Activated CD4-positive, alpha-beta T cell treated with anti-CD3 and anti-CD28 coated beads for 48 hours (primary cell): ENCODE measurements around the gene OR2S2.
A peak's percentile ranks its signal among the peaks of the same experiment; 100 is the strongest.
"Not testable (repeated sequence)": the region's sequence is repeated elsewhere in the genome, so short reads cannot be mapped to it uniquely, and the experiment has no call there.

Source experiments
- DNase-seq: peaks from one replicate; pipeline ENCODE4 v3.0.0-alpha.2; 2020

The OR2S2 gene, protein sequence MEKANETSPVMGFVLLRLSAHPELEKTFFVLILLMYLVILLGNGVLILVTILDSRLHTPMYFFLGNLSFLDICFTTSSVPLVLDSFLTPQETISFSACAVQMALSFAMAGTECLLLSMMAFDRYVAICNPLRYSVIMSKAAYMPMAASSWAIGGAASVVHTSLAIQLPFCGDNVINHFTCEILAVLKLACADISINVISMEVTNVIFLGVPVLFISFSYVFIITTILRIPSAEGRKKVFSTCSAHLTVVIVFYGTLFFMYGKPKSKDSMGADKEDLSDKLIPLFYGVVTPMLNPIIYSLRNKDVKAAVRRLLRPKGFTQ

DNA sequence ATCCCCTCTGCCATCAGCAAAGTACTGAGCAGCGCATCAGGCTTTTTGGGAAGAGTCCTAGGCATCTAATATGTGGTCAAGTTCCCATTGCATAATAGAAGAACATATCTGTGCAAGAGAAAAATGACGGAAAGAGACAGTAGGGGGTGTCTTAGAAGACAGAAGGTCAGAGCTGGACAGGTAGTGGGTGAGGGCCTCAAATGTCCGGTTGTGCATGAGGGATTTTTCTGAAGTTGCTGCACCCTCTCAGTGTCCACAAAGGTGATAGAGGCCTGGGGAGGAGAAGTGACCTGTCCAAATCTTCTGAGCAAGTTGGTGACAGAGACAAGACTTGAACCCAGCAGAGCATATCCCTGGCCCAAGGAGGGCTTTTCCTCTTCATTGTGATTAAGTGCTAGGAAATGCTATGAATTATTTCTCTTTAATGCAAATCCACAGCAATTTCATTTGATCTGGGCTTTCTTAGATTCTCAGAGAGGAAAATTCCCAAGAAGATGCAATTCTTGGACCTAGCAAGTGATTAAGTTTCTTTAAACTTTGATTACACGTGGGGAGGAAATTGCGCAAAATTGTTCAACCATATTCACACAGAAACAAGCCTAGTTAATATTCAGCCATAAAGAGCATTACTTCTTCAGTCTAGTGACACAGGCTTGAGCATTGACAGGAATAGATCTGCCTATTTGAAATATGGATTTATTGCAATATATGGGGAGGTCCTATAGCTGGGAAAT, at the start of gene OR2S2:
OR2S2 (minus strand) TSS at position 51 of the 734 bp plus-strand sequence. CDS start 56 bp downstream, outside the sequence.
- no peak for DNase-seq

DNA sequence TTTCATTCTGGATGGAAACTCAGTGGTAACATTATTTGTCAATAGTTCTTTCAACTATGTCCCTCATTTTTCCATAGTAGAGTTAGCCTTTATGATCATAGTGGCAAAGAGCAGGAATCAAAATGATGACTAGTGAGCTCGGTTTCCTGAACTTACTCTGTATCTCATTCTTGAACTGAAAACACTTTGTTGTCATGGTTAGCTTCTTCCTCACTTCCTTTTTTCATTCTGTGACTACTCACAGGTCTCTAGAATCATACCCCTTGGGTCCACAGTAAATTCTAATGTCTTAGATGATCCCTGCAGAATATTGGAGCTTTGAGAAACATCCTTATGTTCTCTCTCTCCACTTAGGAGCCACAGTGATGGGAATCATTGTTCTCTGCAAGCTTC, 49.4 kb upstream of the OR2S2 start:
- no peak for DNase-seq

DNA sequence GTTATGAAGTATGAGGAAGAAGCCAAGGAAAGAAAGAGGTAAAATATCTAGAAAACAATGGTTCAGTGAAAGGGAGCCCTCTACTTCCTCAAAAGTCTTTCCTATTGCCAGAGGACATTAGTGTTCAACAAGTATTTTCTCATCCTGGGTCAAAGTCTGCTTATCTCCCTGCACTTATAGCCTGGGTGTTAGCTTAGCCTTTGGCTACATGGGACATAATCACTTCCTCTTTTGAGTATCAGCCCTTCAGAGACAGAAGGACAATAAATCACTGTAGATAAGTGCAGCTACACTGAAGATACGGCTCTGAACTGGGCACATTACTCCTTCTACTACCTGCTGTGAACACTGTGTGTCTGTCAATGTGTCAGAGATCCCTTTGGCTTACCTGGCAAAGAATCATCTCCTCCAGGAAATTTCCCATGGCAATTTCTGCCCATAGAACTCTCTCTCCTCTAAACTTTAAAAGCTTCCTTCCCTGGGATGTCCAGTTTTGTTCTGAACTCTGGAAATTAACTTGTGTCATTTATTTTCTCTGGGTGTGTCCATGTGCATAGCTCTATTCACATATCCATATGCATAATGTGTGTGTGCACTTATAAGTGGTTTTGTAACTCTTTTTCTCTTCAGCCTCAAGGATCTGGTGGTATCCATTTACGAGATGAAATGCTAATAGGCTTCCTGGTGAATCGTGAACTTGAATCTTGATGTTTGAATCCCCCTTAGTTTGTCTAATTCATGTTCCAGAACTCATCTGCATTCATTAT, 48.8 kb upstream of the OR2S2 start:
- no peak for DNase-seq

DNA sequence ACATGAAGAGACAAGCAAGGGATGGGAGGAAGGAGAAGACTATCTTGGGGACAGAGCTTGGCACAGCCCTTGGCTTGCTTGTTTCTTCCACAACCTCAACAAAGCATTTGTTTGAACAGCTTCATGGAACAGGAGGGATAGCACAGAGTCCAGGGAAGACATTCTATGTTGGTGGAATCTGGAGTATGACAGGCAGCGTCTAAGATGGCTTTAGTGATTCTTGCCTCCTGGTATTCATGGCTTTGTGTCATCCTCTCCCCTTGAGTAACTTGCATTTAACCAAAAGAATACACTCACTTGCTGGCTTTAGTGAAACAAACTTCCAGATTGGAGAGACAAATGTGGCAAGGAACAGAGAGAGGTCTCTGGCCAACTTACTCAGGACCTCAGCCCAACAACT, 47.9 kb upstream of the OR2S2 start:
- no peak for DNase-seq

DNA sequence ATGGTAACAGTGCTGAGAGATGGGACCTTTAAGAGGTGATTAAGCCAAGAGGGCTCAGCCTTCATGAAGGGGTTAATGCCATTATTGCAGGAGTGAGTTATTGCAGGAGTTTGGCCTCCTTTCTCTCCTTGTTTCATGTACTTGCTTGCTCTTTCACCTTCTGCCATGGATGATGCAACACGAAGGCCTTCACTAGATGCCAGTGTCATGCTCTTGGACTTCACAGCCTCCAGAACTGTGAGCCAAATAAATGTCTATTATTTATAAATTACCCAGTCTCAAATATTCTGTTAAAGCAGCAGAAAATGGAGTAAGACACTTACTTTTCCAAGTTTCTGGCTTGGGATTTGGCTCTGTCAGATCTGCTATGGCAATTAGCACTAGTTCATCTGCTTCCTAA, 40.4 kb upstream of the OR2S2 start:
- DNase-seq = no peak

DNA sequence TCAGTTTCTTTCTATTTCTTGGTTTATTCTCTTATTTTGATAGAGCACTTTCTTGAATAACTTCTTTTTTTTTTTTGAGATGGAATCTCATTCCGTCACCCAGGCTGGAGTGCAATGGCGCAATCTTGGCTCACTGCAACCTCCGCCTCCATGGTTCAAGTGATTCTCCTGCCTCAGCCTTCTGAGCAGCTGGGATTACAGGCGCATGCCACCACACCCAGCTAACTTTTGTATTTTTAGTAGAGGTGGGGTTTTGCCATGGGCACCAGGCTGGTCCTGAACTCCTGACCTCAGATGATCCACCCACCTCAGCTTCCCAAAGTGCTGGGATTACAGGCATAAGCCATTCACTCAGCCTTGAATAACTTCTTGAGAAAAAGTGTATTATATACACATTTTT, 39.1 kb upstream of the OR2S2 start:
- DNase-seq = not testable (repeated sequence)

DNA sequence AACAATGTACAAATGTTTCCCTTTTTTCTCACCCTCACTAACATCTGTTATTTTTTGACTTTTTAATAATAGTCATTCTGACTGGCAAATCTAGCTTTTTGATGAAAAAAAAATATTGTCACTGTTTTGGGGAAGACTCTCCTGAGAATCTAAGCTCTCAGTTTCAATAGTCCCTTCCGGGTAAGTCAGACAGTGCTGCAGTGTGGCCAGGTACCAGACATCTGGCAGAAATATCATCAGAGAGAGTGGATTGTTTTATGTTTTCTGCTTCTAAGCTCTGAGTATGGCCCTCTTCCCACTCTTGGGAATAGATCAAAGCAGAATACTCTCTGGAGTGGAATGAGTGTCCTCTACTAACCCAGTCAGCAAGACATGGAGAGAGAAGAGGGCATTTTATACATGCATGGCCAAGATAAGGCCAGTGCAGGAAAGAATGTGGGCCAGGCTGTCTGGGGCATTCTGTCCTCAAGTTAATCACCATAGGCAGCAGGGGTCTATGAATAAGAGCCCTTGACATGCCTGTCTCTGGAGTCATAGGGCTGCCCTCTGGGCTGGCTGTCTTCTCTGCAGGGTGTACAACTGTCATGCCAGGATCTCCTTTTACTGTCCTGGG, 38.5 kb upstream of the OR2S2 start:
- no peak for DNase-seq

DNA sequence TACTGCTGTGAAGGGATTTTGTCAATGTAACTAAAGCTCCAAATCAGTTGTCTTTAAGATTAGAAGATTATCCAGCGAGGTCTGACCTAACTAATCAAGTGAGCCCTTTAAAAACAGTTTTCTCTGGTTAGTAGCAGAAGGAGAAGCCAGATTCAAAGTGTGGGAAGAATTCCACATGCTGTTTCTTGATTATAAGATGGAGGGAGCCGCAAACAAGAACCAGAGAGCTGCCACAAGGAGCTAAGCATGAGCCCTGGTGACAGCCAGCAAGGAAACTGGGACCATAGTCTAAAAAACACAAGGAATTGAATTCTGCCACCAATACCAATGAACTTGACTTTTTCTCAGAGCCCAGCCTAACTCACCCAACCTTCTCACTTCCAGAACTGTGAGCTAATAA, 37.0 kb upstream of the OR2S2 start:
- no peak for DNase-seq

DNA sequence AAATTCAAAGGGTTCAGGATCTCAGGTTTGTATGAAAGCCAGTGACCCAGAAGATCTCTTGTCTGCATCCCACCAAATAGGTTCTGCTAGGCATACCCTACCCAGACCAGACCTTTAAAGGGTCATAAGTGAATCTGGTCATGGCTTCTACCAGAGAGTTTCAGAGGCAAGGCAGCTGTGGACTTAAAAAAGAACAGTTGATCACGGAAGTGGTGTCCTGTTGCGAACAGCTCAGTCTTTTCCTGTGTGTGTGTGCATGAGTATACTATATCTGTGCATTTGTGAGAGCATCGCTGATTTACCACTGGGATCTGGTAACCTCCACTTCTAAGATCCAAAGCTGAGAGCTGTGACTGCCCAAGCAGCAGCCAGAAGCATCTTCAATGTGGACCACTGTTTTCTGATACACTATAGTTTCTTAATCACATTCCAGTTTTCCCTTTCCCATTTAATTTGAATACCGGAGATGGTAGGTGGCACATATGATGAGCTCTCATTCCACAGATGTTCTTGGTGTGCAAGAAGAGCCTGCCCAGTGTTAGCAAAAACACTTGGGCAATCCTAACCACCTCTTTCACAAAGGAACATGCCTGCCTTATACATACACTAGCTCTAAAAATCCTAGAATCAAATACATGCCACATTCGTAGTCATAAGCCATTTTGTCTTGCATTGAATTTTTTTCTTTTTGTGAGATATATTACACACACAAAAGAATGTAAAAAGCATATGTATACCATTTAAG, 36.2 kb upstream of the OR2S2 start:
- no peak for DNase-seq

DNA sequence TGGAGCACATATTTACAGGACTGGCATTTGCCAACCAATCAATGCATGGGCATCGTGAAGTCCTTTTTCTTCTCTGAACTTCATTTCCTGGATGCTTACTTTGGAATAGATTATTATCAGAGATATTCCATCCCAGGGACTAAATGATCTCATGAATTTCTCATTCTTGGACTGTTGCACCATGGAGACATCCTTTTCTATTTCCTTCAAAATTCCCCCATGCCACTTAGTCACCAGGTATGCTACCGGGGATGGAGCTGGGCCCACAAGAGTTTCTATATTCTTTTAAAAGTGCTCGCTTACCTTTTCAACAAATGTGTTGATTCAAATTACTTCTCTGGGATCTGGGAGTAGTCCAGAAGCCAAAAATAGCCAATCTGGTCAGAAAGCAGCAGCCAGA, 35.2 kb upstream of the OR2S2 start:
- not testable (repeated sequence) for DNase-seq

DNA sequence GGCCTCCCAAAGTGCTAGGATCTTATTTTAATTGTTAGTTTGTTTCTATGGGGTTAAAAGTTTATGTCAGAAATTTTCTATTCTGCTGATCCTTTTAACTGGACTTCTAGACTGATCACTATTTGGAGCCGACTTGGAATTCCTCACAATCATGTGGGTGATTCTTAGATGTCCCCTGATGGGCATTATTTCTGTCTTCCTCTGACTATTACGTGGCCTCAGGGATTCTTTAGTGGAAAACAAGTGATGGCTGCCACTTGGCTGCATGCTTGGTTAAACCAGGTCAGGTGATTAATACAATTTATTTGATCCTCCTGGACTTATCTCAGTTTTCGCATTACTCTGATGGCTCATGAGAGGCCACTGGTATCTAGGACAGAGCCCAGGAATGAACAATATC, 32.2 kb upstream of the OR2S2 start:
- no peak for DNase-seq

DNA sequence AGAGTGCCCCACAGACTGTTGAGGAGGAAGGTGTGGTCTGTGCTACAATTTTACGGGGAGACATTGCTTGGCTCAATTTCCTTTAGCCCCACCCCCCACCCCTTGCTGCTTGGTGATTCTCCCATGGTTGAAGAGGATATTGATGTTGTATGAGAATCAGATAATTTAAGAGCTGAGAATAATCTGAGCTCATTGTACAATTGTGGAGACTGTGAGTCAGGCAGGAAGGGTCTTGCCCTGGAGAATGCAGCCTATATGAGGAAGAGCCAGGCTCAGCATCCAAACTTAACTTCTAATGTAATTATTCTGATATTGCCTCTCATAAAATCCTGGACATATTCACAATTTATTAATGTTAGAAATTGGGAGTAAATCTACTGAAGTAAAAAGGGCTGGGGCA, 26.1 kb upstream of the OR2S2 start:
- DNase-seq = no peak

DNA sequence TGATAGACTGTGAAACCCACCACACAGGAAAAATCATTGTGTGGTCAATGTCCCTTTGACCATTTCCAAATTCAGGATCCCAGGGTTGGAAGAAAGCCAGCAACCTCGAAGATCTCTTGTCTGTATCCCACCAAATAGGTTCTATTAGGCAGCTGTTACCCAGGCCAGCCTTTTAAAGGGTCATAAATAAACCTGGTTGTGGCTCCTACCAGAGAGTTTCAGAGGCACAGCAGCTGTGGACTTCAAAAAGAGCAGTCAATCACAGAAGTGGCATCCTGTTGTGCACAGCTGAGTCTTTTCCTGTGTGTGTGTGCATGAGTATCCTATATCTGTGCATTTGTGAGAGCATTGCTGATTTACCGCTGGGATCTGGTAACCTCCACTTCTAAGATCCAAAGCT, 23.7 kb upstream of the OR2S2 start:
- DNase-seq = no peak

DNA sequence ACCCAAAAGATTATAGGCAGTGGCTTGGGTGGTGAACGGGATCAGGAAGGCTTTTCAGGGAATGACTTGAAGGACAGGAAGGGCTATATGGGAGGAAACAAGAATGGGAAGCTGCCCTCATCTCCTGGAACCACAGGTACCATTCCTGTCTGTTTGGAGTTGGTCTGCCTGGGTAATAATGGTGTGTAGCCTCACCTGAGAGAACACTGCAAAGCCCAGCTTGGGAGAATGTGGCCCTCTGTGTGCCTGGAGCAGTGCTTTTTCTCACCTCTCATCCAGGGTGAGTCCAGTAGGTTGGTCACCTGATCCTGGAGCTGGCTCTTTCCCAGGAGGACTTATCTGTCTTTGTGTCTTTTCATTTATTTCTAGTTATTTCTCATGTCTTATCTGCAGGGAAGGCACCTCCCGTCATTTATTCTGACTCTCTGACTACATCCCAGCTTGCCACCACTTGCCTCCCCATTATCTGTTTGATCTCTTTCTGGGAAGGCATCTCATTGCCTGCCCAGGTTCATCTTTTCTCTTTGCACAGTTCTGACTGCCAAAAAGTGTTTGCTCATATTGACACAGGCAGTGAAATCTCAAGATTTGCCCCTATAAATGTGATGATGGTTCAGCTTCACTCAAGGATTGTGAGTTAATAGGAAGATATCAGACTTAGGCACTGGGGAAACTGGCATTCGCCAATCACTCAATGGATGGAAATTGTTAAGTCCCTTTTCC, 22.5 kb upstream of the OR2S2 start:
- DNase-seq = no peak

DNA sequence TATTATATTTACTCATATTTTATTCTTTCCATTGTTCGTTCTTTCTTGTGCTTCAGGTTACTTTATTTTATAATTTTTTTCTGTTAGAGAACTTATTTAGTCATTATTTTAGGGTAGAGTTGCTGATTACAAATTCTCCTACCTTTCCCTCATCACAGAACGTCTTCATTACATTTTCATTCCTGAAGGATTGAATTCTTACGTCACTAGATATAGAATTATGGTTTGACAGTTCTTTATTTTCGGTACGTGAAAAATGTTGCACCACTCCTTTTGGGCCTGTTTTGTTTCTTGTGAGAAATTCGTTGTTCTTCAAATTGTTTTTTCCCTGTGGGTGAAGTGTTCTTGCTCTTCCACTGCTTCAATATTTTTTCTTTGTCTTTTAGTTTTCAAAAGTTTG, 20.8 kb upstream of the OR2S2 start:
- DNase-seq = no peak

DNA sequence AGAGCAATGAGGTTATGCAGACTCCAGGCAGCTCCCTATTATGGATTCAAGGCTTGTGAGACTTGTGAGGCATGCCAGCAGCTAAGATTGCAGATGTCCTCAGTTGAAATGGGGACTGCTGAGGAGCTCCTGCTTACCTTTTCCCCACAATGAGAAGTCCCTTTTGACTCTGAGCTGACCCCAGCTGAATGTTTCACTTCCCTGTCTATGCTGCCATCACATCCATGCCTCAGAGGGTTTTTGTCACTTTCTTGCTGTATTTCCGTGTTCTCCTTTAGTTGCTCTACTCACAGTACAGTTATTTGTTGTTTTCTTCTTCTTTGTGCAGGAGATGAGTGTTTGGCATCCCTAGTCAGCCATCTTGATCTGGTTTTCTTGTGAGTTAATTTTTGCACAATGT, 18.8 kb upstream of the OR2S2 start:
- DNase-seq = no peak

DNA sequence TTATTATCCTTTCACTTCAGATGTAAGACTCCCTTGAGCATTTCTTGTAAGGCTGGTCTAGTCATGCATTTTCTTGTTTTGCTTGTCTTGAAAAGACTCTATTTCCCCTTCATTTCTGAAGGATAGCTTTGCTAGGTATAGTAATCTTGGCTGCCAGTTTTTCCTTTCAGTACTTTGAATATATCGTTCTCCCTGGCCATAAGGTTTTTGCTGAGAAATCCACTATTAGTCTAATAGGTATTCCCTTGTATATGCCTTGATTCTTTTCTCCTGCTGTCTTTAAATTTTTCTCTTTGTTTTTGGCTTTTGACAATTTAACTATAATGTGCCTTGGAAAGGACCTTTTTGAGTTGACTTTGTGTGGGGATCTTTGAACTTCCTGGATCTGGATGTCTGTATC, 16.8 kb upstream of the OR2S2 start:
- DNase-seq = no peak

DNA sequence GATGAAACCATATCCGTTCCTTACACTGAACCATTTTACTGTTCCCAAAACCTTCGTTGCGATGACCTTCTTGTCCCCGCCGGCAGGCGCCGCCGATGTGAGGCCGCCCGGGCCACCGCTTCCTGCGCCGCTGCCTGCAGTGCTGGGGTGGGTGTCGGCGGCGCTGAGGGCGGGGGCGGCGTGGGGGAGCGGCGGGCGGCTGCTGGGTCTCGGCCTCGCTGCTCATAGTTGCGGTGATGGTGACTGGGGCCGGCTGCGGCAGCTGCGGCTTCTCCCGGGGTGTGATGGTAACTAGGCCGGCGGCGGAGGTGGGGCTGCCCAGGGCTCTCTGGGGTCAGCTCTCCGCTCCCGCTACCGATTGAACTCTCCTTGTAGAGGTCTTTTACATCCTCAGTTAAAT, 14.1 kb upstream of the OR2S2 start:
- DNase-seq = peak; percentile 28

DNA sequence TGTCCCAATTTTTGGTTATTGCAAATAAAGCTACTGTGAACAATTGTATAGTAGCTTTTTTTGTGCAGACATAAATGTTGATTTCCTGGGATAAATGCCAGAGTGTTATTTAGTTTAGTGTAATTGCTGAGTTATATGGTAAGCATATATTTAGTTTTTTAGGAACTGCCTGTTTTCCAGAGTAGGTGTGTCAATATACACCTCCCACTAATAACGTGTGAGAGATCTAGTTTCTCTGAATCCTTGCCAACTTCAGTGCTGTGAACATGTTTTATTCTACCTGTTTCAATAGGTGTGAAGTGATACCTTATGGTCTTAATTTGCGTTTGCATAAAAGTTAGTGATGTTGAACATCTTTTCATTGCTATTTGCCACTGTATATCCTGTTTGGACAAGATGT, 9.1 kb upstream of the OR2S2 start:
- DNase-seq = no peak

DNA sequence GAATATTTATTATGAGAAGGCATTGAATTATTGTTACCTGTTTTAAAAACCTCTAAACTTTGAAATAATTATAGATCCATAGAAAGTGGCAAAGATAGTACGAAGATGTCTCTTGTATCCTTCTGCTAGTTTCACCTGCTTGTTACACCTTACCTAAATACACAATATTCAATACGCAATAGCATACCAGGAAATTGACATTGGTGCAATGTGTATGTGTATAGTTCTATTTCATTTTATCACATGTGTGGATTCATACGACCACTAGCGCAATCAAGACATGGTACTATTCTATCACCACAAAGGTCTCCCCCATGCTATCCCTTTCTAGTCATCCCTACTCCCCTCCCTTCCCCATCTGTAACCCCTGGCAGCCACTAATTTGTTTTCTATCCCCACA, 8.5 kb upstream of the OR2S2 start:
- DNase-seq = no peak

DNA sequence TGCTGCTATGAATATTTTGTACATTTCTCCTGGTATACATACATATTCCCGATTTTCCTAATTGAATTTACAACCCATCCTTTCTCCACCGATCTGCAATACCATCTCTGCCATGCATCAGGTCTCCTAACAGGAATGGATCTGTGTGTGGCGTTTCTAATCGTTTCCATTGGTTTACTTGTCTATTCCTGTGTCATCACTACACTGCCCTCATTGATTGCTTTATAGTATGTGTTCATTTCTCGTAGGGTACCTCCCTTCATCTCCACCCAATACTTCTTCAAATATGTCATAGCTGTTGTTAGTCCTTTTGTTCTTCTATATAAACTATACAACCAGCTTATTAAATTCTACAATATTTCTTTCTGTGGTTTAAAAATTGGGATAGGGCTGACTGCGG, 7.1 kb upstream of the OR2S2 start:
- DNase-seq = no peak
